HepG2 (cell line): ENCODE results near the gene HAUS5. TPM values are rescaled to one million over a fixed set of nuclear protein-coding genes. Genes with fewer than 3 reads are reported as not detected.

ENCODE experiments used
- ARNT2 ChIP-seq: sonication (generic); formaldehyde crosslinking; IDR thresholded peaks from 2 replicates; pipeline ENCODE4 v1.8.0; 2022; ENCODE audit warnings: mild to moderate bottlenecking, low read depth, missing genetic modification reagents, moderate library complexity
- HNF4A ChIP-seq: sonication (generic); formaldehyde crosslinking; IDR thresholded peaks from 2 replicates; pipeline ENCODE4 v1.4.0; 2020; ENCODE audit warnings: missing genetic modification reagents
- MBNL3 ChIP-seq: fragments of 250-450 bp; sonication (Bioruptor Pico); conservative IDR thresholded peaks from 2 replicates; pipeline ENCODE4 v1.8.0; 2022; ENCODE audit warnings: mild to moderate bottlenecking, inconsistent platforms
- MYC ChIP-seq: sonication (generic); formaldehyde crosslinking; IDR thresholded peaks from 2 replicates; pipeline ENCODE4 v1.9.0; 2021; ENCODE audit warnings: missing genetic modification reagents, borderline replicate concordance
- NCOA1 ChIP-seq: sonication (generic); formaldehyde crosslinking; IDR thresholded peaks from 2 replicates; pipeline ENCODE4 v1.9.0; 2021; ENCODE audit warnings: missing genetic modification reagents
- PITX1 ChIP-seq: sonication (generic); formaldehyde crosslinking; IDR thresholded peaks from 2 replicates; pipeline ENCODE4 v1.5.1; 2020; ENCODE audit warnings: mild to moderate bottlenecking, missing genetic modification reagents
- REPIN1 ChIP-seq: sonication (generic); formaldehyde crosslinking; IDR thresholded peaks from 2 replicates; pipeline ENCODE4 v1.8.0; 2022; ENCODE audit warnings: missing genetic modification reagents, low read depth, mild to moderate bottlenecking, borderline replicate concordance
- ZKSCAN5 ChIP-seq: sonication (generic); formaldehyde crosslinking; IDR thresholded peaks from 2 replicates; pipeline ENCODE4 v1.5.1; 2020; ENCODE audit warnings: mild to moderate bottlenecking, missing genetic modification reagents
- ZNF335 ChIP-seq: sonication (generic); formaldehyde crosslinking; IDR thresholded peaks from 2 replicates; pipeline ENCODE4 v1.4.0; 2020; ENCODE audit warnings: missing genetic modification reagents
- polyA plus RNA-seq, 8 experiments: library from polyadenylated mRNA; depleted of rRNA in 3 of 8; stranded (reverse) in 7 of 8; unstranded in 1 of 8; fragments of >200 nt; fragmentation: Illumina TruSeq in 4 of 8; extraction: Trizol in 4 of 8; gene quantifications; 2 replicates each; pipeline versions ENCODE4 v1.2.1 to v1.2.3, GENCODE V29; 2011 to 2016; ENCODE audit warnings: low read depth in 4 of 8, missing spikeins in 1 of 8, mixed read lengths in 1 of 8; ENCODE audit not compliant: insufficient read depth in 1 of 8
- total RNA-seq, 5 experiments: library from RNA; depleted of rRNA; stranded (reverse); fragments of >200 nt; fragmentation: Illumina TruSeq; extraction: Trizol; gene quantifications; 2 replicates each; pipeline ENCODE4 v1.2.3, GENCODE V29; 2016; ENCODE audit warnings: low read depth in 1 of 5
- TF ChIP-seq, protein P1 (sequence below), 2 experiments: fragments of 450-650 bp in 1 of 2; sonication (generic) in 1 of 2; formaldehyde crosslinking in 1 of 2; IDR thresholded peaks; 2 replicates each; pipeline versions ENCODE4 v1.6.1 to v1.8.0; 2016 to 2022; ENCODE audit warnings: antibody characterized with exemption in 1 of 2, mild to moderate bottlenecking in 1 of 2, missing genetic modification reagents in 1 of 2

Gene HAUS5
- total and polyA plus RNA-seq, 2 of the 13 experiments (the other 11 are each of a cell fraction or from before 2014, with no cell fraction given), result 10.3 to 17.7 TPM

DNA sequence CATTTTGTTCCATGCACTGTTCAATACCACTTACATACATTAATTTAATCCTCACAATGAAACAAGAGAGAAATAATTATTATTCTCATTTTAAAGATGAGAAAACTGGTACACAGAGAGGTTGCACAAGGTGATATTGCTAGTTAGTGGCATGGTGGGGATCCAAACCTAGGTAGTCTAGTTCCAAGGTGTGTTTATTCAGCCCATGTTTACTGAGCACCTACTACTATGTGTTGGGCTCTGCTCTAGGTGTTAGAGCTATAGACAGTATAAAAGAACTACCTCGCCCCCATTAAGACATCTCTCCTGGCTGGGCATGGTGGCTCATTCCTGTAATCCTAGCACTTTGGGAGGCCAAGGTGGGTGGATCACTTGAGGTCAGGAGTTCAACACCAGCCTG lies 29.8 kb upstream of the HAUS5 start (continued):
- no peak for TF ChIP-seq ARNT2
- TF ChIP-seq ZNF335 (CRISPR knock-in tag), result no peak
- TF ChIP-seq REPIN1 (CRISPR knock-in tag), result no peak
- no peak for TF ChIP-seq MYC (CRISPR knock-in tag)
- no peak for TF ChIP-seq MBNL3 (CRISPR knock-in tag)
- TF ChIP-seq HNF4A (CRISPR knock-in tag), result no peak
- no peak for TF ChIP-seq NCOA1 (CRISPR knock-in tag)
- TF ChIP-seq ZKSCAN5 (CRISPR knock-in tag), result no peak
- TF ChIP-seq PITX1, result no peak
- TF ChIP-seq, protein P1, sequence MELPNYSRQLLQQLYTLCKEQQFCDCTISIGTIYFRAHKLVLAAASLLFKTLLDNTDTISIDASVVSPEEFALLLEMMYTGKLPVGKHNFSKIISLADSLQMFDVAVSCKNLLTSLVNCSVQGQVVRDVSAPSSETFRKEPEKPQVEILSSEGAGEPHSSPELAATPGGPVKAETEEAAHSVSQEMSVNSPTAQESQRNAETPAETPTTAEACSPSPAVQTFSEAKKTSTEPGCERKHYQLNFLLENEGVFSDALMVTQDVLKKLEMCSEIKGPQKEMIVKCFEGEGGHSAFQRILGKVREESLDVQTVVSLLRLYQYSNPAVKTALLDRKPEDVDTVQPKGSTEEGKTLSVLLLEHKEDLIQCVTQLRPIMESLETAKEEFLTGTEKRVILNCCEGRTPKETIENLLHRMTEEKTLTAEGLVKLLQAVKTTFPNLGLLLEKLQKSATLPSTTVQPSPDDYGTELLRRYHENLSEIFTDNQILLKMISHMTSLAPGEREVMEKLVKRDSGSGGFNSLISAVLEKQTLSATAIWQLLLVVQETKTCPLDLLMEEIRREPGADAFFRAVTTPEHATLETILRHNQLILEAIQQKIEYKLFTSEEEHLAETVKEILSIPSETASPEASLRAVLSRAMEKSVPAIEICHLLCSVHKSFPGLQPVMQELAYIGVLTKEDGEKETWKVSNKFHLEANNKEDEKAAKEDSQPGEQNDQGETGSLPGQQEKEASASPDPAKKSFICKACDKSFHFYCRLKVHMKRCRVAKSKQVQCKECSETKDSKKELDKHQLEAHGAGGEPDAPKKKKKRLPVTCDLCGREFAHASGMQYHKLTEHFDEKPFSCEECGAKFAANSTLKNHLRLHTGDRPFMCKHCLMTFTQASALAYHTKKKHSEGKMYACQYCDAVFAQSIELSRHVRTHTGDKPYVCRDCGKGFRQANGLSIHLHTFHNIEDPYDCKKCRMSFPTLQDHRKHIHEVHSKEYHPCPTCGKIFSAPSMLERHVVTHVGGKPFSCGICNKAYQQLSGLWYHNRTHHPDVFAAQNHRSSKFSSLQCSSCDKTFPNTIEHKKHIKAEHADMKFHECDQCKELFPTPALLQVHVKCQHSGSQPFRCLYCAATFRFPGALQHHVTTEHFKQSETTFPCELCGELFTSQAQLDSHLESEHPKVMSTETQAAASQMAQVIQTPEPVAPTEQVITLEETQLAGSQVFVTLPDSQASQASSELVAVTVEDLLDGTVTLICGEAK (IDR thresholded peaks at IDR 0.05), result no peak
- TF ChIP-seq, protein P1 (CRISPR knock-in tag; IDR thresholded peaks at IDR 0.05), result no peak
